Gastroesophageal sphincter (tissue), 3 donors: ENCODE data around the gene PCDH9.

Experiments
- EP300 ChIP-seq: sonication (generic); formaldehyde crosslinking; IDR thresholded peaks from one replicate; pipeline ENCODE4 v1.6.1; 2017; ENCODE audit warnings: antibody characterized with exemption, mild to moderate bottlenecking
- TF ChIP-seq, protein P1 (sequence below), 4 experiments: fragments of 200-600 bp in 2 of 4; fragments of 450-650 bp in 2 of 4; sonication (generic) in 1 of 4; IDR thresholded peaks; one replicate each; pipeline ENCODE4 v1.5.1; 2017 to 2019; ENCODE audit warnings: antibody characterized with exemption in 4 of 4, mild to moderate bottlenecking in 2 of 4, moderate library complexity in 2 of 4

DNA sequence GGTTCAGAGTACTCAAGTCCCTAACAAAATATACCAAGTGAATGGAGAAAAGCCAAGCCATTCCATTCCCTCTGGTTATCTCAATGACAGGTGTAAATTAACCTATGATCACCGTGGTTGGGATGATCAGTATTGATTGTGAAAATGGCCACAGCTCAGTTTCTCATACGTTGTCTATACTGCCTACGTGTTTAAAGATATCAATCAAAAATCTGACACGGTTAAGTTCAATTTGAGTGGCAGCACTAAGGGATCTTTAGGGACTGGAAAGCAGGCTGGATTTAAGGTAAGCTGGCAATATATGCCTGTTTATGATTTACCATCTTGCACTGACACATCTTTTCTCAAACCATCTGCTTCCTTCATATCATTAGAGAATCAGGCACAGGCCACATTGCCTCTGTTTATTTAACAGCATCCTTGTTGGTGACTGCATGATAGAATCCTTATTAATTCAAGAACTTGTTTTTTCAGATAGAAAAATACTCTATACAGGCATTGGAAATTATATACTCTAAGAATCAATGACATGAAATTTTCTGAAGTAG is 907.9 kb downstream of the PCDH9 start:
- TF ChIP-seq, protein P1, sequence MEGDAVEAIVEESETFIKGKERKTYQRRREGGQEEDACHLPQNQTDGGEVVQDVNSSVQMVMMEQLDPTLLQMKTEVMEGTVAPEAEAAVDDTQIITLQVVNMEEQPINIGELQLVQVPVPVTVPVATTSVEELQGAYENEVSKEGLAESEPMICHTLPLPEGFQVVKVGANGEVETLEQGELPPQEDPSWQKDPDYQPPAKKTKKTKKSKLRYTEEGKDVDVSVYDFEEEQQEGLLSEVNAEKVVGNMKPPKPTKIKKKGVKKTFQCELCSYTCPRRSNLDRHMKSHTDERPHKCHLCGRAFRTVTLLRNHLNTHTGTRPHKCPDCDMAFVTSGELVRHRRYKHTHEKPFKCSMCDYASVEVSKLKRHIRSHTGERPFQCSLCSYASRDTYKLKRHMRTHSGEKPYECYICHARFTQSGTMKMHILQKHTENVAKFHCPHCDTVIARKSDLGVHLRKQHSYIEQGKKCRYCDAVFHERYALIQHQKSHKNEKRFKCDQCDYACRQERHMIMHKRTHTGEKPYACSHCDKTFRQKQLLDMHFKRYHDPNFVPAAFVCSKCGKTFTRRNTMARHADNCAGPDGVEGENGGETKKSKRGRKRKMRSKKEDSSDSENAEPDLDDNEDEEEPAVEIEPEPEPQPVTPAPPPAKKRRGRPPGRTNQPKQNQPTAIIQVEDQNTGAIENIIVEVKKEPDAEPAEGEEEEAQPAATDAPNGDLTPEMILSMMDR (IDR thresholded peaks at IDR 0.05) = no peak
- no peak for TF ChIP-seq EP300
